ENCODE data around the gene SYPL1. TPM values are rescaled to one million over a fixed set of nuclear protein-coding genes. Genes with fewer than 3 reads are reported as not detected.
"Not testable (repeated sequence)": the region's sequence is repeated elsewhere in the genome, so short reads cannot be mapped to it uniquely, and the experiment has no call there.

The SYPL1 gene
- total RNA-seq, 4 donors from 2014 or later: 119 to 165 (median 132) TPM

GRCh38 chr7:106139265-106140251, 27.4 kb upstream of the SYPL1 start:
- no peak for TF ChIP-seq POLR2A (IDR thresholded peaks at IDR 0.05)
- TF ChIP-seq, protein P1, sequence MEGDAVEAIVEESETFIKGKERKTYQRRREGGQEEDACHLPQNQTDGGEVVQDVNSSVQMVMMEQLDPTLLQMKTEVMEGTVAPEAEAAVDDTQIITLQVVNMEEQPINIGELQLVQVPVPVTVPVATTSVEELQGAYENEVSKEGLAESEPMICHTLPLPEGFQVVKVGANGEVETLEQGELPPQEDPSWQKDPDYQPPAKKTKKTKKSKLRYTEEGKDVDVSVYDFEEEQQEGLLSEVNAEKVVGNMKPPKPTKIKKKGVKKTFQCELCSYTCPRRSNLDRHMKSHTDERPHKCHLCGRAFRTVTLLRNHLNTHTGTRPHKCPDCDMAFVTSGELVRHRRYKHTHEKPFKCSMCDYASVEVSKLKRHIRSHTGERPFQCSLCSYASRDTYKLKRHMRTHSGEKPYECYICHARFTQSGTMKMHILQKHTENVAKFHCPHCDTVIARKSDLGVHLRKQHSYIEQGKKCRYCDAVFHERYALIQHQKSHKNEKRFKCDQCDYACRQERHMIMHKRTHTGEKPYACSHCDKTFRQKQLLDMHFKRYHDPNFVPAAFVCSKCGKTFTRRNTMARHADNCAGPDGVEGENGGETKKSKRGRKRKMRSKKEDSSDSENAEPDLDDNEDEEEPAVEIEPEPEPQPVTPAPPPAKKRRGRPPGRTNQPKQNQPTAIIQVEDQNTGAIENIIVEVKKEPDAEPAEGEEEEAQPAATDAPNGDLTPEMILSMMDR (IDR thresholded peaks at IDR 0.05): no peak
- DNase-seq: peak; percentile 50 to 55

DNA sequence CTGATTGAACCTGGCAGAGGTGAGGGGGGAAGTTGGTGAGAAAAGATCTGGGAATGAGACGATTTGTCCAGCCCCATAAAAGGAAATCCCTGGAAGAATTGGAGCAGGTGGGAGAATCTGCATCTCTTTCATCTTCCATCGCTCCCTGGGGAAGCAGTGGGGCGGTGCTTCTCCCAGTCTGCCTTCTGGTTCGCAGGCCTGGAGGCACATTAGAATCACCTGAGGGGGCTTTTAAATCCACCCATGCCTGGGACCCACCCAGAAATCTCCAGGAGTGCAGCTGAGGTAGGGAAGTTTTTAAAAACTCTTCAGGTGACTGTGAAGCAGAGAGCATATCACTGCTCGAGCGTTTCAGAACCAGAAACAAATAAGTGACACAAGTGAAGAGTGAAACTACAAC, 26.7 kb upstream of the SYPL1 start:
- Histone ChIP-seq H3K27ac (peak overlapping the region; percentile 86 to 94 (median 91)), H3K36me3 (no peaks in the 10 kb centered on the region), H3K4me3 (replicated peaks in 1 of 3) (no peak overlapping the region), H3K27me3 (no peaks in the 10 kb centered on the region), H3K9me3 (no peaks in the 10 kb centered on the region), H3K4me1 (peaks cover 17 to 19% of the 10 kb centered on the region in 2 donors)
- 45 to 49% methylated on average over 6 of the region's 6 CpGs for WGBS, 2 donors
- DNase-seq: peak; percentile 45 to 52
- peak in 1 of 2 donors; percentile 17 for TF ChIP-seq POLR2A (IDR thresholded peaks at IDR 0.05)
- TF ChIP-seq, protein P1 (IDR thresholded peaks at IDR 0.05): no peak
- intact Hi-C loops (cut with DNase I): no loop called here

More at GRCh38 chr7:106139265-106140251, 27.4 kb upstream of the SYPL1 start:
- intact Hi-C loops (cut with DNase I): no loop called here
- Histone ChIP-seq H3K4me1 (peaks cover 17 to 19% of the 10 kb centered on the region in 2 donors), H3K27me3 (no peaks in the 10 kb centered on the region), H3K9me3 (no peaks in the 10 kb centered on the region), H3K36me3 (no peaks in the 10 kb centered on the region), H3K27ac (peak overlapping the region; percentile 86 to 94 (median 91)), H3K4me3 (replicated peaks in 1 of 3) (no peak overlapping the region)
- 28 to 40% methylated on average over 8 of the region's 8 CpGs for WGBS, 2 donors

DNA sequence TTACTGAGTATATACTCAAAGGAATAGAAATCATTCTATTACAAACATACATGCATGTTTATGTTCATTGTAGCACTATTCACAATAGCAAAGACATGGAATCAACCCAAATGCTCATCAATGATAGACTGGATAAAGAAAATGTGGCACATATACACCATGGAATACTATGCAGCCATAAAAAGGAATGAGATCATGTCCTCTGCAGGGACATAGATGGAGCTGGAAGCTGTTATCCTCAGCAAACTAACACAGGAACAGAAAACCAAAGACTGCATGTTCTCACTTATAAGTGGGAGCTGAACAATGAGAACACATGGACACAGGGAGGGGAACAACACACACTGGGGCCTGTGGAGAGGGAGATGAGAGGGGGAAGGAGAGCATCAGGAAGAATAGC, 26.1 kb upstream of the SYPL1 start:
- H3K36me3 ChIP-seq; H3K27me3 ChIP-seq; H3K4me3 ChIP-seq (replicated peaks in 1 of 3); DNase-seq; H3K9me3 ChIP-seq; intact Hi-C loops (cut with DNase I): not testable (repeated sequence)
- peaks cover 17 to 19% of the 10 kb centered on the region in 2 donors for H3K4me1 ChIP-seq
- peak overlapping the region in 1 of 3 donors; percentile 86 for H3K27ac ChIP-seq

DNA sequence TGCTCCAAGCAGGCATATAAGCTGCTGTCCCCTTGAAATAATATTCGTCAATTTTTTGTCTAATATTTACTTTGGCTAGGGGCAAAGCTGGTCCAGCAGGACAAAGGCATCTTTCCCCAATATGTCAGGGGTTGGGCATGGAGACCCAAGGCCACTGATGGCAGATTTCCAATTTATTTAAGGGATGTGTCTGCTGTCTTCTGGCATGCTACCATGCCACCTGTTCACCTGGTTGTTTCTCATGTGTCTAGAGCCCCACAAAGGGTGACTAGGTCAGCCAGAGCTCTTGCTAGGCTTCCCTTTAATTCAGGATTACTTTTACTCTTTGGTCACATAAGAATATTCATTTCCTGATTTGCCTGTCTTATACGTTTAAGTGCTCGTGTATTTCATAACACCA, 22.1 kb upstream of the SYPL1 start:
- no peak overlapping the region for H3K4me3 ChIP-seq (replicated peaks in 1 of 3)
- no peak for TF ChIP-seq POLR2A (IDR thresholded peaks at IDR 0.05)
- TF ChIP-seq, protein P1 (IDR thresholded peaks at IDR 0.05): no peak
- H3K36me3 ChIP-seq: no peaks in the 10 kb centered on the region
- intact Hi-C loops (cut with DNase I): no loop called here
- H3K4me1 ChIP-seq: peaks cover 1 to 6% of the 10 kb centered on the region in 2 donors
- H3K27me3 ChIP-seq: no peaks in the 10 kb centered on the region
- no peak for DNase-seq
- no peaks in the 10 kb centered on the region for H3K9me3 ChIP-seq
- no peak overlapping the region for H3K27ac ChIP-seq
- WGBS, 2 donors: 88 to 97% methylated on average over 3 of the region's 3 CpGs

- WGBS, 2 donors: 93 to 96% methylated on average over 3 of the region's 3 CpGs
- H3K36me3 ChIP-seq: no peaks in the 10 kb centered on the region
- H3K9me3 ChIP-seq: no peaks in the 10 kb centered on the region
- H3K4me3 ChIP-seq (replicated peaks in 1 of 3): no peak overlapping the region
- no peak overlapping the region for H3K27ac ChIP-seq
- H3K27me3 ChIP-seq: no peaks in the 10 kb centered on the region
- H3K4me1 ChIP-seq: no peaks in the 10 kb centered on the region
- DNase-seq: no peak
- no peak for TF ChIP-seq POLR2A (IDR thresholded peaks at IDR 0.05)
- TF ChIP-seq, protein P1 (IDR thresholded peaks at IDR 0.05): no peak
- intact Hi-C loops (cut with DNase I): no loop called here
These were observed 17.2 kb upstream of the SYPL1 start for GRCh38 chr7:106129291-106129690.

Measured in thyroid gland (tissue), 4 donors.